Bronchial epithelial cell (primary cell): ENCODE results near the gene PCDHA1. TPM values are rescaled to one million over a fixed set of nuclear protein-coding genes. Genes with fewer than 3 reads are reported as not detected.

Experiments
- DNase-seq: peaks from one replicate; pipeline ENCODE4 v3.0.0-alpha.2; 2010; ENCODE audit warnings: low read depth
- FAIRE-seq: peaks from 2 replicates; lab custom pipeline; 2011; peaks lifted over from hg19 to GRCh38; lab: Jason Lieb, UNC
- H3K27me3 ChIP-seq: 2 replicates; pipeline ENCODE4 v1.5.1; 2011; ENCODE audit warnings: low read length; ENCODE audit not compliant: control insufficient read depth, insufficient read depth
- H3K36me3 ChIP-seq: 2 replicates; pipeline ENCODE4 v1.5.1; 2011; ENCODE audit warnings: low read length; ENCODE audit not compliant: control insufficient read depth, insufficient read depth
- H3K4me3 ChIP-seq: 2 replicates; pipeline ENCODE4 v1.5.1; 2011; ENCODE audit warnings: mild to moderate bottlenecking, low read depth, low read length, control low read depth
- total RNA-seq: library from RNA; depleted of rRNA; stranded (reverse); fragments of >200 nt; gene quantifications from 2 replicates; pipeline ENCODE4 v1.2.1, GENCODE V29; 2014
- TF ChIP-seq, protein P1 (sequence below): IDR thresholded peaks from 2 replicates; pipeline ENCODE4 v1.5.1; 2011; ENCODE audit warnings: mild to moderate bottlenecking, moderate library complexity, low read length, control low read depth, inconsistent platforms; ENCODE audit not compliant: insufficient read depth, severe bottlenecking

PCDHA1 gene
- total RNA-seq, 1 donor from 2014 or later: under 0.01 TPM

DNA sequence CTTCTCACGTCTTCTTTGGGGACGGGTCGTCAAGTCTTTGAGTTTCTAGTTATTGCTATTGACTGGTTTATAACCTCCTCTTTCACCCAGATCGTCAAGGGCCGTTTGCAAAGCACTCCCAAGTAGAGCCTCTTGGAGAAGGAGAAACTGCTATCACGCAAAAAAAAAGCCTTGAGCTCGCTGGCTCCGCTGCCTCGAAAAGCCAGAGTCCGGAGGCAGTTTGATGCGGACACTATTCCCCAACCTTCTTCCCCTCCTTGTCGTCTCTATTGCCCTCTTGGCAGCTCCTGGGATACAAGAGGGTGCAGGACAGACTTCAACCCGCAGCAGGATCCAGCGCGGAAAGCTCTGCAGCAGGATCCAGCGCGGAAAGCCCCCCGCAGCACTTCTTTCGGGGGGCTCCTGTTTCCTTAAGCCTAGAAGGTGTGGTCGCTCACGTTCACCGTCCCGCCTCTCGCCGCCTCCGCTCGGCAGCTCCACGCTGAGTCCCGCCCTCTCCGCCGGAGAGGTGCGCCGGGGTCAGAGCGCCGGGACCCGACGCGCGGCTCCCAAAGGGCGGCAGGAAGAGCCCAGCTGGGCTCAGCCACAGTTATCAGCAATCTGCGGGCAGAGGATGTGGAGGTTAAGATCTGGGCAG is 140.0 kb downstream of the PCDHA1 start, which contains the start of gene PCDHAC1:
Gene PCDHAC1, plus strand, starts transcription at position 494 of the 637 bp plus-strand sequence. CDS start 594 bp downstream, outside the sequence.
- FAIRE-seq (no peak), DNase-seq (no peak)
- Histone ChIP-seq H3K36me3 (no peaks in the 10 kb centered on the region), H3K27me3 (peaks cover 13% of the 10 kb centered on the region), H3K4me3 (peak within 1 kb of the TSS; percentile 41)
- TF ChIP-seq, protein P1, sequence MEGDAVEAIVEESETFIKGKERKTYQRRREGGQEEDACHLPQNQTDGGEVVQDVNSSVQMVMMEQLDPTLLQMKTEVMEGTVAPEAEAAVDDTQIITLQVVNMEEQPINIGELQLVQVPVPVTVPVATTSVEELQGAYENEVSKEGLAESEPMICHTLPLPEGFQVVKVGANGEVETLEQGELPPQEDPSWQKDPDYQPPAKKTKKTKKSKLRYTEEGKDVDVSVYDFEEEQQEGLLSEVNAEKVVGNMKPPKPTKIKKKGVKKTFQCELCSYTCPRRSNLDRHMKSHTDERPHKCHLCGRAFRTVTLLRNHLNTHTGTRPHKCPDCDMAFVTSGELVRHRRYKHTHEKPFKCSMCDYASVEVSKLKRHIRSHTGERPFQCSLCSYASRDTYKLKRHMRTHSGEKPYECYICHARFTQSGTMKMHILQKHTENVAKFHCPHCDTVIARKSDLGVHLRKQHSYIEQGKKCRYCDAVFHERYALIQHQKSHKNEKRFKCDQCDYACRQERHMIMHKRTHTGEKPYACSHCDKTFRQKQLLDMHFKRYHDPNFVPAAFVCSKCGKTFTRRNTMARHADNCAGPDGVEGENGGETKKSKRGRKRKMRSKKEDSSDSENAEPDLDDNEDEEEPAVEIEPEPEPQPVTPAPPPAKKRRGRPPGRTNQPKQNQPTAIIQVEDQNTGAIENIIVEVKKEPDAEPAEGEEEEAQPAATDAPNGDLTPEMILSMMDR: no peak

DNA sequence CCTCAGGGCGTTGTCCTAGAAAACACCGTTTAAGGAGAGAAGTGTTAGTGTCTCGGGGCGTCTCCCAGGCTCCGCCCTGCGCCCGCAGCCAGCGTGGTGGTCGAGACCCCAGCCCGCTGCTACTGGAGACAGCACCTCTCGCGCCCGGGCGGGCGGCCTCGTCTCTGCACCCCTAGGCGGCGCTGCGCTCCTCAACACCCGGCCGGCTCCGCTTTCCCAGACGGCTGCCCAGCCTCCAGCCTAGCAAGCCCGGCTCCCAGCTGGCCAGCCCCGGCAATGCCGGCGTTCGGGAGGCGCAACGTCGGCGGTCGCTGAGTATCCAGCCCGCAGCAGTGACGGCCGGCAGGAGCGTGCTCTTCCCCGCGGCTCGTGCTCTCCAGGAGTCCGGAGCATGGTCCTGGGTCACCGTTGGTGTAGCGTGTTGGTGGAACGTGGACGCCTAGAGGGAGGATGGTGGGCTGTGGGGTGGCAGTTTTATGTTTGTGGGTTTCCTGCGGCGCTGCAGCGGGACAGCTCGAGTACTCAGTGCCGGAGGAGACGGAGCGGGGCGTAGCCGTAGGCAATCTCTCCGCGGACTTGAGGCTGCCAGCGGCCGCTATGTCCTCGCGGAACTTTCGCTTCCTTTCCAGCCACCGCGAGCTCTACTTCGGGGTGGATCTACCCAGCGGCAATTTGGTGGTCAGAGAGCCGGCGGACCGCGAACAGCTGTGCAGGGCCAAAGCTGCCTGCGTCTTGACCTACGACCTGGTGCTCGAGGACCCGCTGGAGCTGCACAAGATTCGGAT is 140.7 kb downstream of the PCDHA1 start:
- H3K36me3 ChIP-seq: no peaks in the 10 kb centered on the region
- TF ChIP-seq, protein P1: peak; percentile 99
- peaks cover 13% of the 10 kb centered on the region for H3K27me3 ChIP-seq
- DNase-seq: peak; percentile 56
- H3K4me3 ChIP-seq: peak overlapping the region; percentile 41
- FAIRE-seq: no peak

DNA sequence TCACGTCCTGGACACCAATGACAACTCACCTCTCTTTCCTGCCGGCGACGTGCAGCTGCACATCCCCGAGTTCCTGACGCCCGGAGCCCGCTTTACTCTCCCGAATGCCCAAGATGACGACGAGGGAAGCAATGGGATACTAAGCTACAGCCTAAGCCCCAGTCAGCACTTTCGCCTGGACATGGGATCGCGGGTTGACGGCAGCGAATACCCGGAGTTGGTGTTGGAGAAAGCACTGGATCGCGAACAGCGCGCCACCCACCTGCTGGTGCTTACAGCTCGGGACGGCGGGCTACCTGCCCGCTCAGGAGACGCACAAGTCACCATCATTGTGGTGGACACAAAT is 141.3 kb downstream of the PCDHA1 start:
- DNase-seq: peak; percentile 10
- no peak for FAIRE-seq
- peaks cover 13% of the 10 kb centered on the region for H3K27me3 ChIP-seq
- no peaks in the 10 kb centered on the region for H3K36me3 ChIP-seq
- TF ChIP-seq, protein P1: no peak
- H3K4me3 ChIP-seq: peak overlapping the region; percentile 41

DNA sequence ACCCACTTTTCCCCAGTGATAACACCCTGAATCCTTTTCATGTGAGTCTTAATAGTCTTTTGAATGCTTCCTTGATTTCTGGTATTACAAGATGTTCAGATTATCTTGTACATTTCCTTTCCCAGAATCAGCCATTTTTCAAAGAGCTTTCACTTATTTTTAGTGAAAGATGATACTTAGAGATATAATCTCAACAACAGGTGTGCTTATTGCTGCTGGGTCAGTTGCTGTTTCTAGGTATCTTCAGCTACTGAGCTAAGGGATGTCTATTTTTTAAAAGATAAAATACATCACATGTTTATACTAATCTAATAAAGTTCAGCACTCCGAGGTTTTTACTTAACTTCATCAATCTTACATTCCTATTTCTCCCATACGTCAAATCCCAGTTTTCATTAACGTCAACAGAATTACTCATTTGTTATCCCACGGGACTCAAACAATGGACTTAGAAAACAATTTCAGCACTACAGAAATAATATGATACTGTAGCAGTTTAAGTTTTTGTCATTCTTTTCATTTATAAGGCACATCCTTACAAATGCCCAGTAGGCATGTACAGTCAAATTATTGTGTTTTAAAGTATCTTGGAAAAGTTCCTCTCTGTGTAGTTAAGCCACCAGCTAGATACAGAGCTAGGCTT is 149.1 kb downstream of the PCDHA1 start:
- Histone ChIP-seq H3K27me3 (no peaks in the 10 kb centered on the region), H3K36me3 (no peaks in the 10 kb centered on the region), H3K4me3 (no peak overlapping the region)
- FAIRE-seq (no peak), DNase-seq (no peak)
- TF ChIP-seq, protein P1: no peak

DNA sequence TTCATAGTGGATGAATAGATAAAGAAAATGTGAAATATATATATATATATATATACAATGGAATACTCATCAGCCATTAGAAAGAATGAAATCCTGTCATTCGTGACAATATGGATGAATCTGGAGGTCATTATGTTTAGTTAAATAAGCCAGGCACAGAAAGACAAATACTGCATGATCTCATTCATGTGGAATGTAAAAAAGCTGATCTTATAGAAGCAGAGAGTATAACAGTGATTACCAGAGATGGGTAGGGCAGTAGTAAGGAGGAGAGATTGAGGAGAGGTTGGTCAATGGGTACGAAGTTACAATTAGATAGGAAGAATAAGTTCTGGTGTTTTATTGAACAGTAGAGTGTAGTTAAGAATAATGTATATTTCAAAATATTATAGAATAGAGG is 160.6 kb downstream of the PCDHA1 start:
- H3K27me3 ChIP-seq: no peaks in the 10 kb centered on the region
- TF ChIP-seq, protein P1: no peak
- H3K36me3 ChIP-seq: no peaks in the 10 kb centered on the region
- no peak for FAIRE-seq
- peak; percentile 26 for DNase-seq
- H3K4me3 ChIP-seq: no peak overlapping the region
